Measurements from ENCODE around the gene TRAF5.
"Not testable (repeated sequence)": the region's sequence is repeated elsewhere in the genome, so short reads cannot be mapped to it uniquely, and the experiment has no call there.

TRAF5 gene

GRCh38 chr1:211378844-211379243 is 52.2 kb downstream of the TRAF5 start:
- peak; percentile 30 to 71 (median 58) for DNase-seq

- no peak for DNase-seq
Observed at GRCh38 chr1:211379446-211379845, 52.8 kb downstream of the TRAF5 start.

GRCh38 chr1:211381481-211382181 is 55.0 kb downstream of the TRAF5 start:
- DNase-seq, result no peak

GRCh38 chr1:211382182-211382713 is 55.6 kb downstream of the TRAF5 start:
- DNase-seq, result peak in 1 of 4 experiments; percentile 7

DNA sequence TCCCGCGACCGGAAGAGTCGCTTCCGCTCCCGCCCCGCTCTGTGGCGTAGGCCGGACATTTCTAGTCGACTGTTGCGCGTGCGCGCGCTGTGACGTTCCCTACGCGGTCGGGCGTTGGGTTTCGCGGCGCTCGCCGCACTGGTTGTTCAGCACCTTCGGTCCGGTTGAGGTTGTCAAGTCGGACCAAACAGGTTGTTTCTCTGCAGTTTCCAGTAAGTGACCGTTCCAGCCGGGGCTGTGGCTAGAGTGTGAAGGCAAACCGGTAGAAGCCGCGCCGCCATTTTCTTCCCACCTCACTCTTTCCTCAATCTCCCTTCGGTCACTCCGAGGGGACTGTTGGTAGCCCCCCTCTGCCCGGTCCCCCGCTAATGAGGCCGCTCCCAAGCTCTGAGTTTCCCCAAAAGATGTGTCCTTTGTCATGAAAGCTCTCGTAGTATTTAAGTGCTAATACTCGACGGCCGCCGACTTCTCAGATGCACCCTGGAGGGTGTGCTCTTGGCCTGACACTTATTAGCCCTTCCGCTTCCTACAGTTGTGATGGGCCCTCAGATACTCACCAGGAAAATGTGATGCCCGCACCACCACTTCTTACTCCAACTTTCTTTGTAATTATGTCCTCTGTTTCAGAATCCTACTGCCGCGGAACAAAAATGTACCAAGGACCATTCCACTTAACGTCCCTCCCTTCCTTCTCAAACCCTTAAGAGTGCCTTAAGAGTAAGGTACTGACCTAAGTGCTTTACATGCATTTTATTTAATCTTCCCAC is 56.3 kb downstream of the TRAF5 start:
- DNase-seq, result peak; percentile 95 to 98 (median 96)

DNA sequence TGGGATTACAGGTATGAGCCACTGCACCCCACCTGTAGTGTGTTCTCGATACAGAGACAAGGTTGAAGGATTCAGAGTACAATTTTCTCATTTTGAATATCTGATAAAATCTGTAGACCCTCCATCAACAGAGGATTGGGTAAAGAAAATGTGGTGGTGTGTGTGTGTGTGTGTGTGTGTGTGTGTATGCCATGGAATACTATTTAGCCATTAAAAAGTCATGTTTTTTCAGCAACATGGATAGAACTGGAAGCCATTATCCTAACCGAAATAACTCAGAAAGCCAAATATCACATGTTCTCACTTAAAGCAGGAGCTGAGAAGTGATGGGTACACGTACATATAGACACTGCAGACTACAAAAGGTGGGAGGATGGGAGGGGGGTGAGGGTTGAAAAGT is 57.9 kb downstream of the TRAF5 start:
- DNase-seq, result no peak

- DNase-seq, result no peak
Observed at GRCh38 chr1:211386921-211387320, 60.3 kb downstream of the TRAF5 start.

- DNase-seq, result not testable (repeated sequence)
Observed at GRCh38 chr1:211390829-211391228, 64.2 kb downstream of the TRAF5 start.

DNA sequence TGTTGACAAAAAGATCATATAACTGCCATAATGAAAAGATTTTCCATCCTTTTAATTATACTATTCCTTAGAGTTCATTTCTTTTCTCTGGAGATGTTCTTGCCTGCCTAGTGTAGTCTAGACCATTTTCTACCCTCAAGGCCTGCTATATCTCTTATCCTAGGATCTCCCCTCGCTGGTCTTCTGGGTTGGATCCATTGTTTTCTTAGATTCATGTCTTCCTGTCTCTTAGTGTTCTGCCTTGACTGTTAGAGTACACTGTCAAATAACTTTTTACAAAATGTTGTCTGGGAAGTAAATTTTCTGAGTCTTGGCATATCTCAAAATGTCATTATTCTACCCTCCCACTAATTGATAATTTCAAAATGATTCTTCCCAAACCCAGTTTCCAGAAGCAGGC is 66.6 kb downstream of the TRAF5 start:
- no peak for DNase-seq

DNA sequence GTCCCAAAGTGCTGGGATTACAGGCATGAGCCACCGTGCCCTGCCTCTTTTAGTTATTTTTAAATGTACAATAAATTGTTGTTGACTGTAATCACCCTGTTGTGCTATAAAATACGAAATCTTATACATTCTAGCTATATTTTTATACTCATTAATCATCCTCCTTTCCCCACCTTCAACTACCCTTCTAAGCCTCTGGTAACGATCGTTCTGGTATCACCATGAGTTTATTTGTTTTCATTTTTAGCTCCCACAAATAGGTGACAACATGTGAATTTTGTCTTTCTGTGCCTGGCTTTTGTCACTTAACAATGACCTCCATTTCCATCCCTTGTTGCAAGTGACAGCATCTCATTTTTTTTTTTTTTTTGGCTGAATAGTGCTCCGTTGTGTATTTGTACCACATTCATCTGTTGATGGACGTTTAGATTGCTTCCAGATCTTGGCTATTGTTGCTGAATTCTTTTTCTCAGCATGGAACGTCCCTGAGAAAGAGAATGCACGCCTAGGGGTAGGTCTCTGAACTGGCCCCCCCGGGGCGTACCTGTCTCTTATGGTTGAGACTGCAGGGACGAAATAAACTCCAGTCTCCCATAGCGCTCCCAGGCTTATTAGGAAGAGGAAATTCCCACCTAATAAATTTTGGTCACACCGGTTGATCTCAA is 71.8 kb downstream of the TRAF5 start:
- not testable (repeated sequence) for DNase-seq

GRCh38 chr1:211399851-211400393 is 73.3 kb downstream of the TRAF5 start:
- DNase-seq, result not testable (repeated sequence)

GRCh38 chr1:211401751-211402150 is 75.1 kb downstream of the TRAF5 start:
- DNase-seq, result not testable (repeated sequence)

DNA sequence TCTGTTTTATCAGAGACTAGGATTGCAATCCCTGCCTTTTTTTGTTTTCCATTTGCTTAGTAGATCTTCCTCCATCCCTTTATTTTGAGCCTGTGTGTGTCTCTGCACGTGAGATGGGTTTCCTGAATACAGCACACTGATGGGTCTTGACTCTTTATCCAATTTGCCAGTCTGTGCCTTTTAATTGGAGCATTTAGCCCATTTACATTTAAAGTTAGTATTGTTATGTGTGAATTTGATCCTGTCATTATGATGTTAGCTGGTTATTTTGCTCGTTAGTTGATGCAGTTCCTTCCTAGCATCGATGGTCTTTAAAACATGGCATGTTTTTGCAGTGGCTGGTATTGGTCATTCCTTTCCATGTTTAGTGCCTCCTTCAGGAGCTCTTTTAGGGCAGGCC is 79.5 kb downstream of the TRAF5 start:
- not testable (repeated sequence) for DNase-seq

- not testable (repeated sequence) for DNase-seq
Observed at GRCh38 chr1:211407749-211408148, 81.1 kb downstream of the TRAF5 start.

- peak in 2 of 4 experiments; percentile 3 to 7 for DNase-seq
Observed at GRCh38 chr1:211411639-211412038, 85.0 kb downstream of the TRAF5 start.

- no peak for DNase-seq
Observed at GRCh38 chr1:211415700-211416099, 89.1 kb downstream of the TRAF5 start.

GRCh38 chr1:211416246-211416627 is 89.6 kb downstream of the TRAF5 start:
- peak in 2 of 4 experiments; percentile 14 to 39 for DNase-seq

DNA sequence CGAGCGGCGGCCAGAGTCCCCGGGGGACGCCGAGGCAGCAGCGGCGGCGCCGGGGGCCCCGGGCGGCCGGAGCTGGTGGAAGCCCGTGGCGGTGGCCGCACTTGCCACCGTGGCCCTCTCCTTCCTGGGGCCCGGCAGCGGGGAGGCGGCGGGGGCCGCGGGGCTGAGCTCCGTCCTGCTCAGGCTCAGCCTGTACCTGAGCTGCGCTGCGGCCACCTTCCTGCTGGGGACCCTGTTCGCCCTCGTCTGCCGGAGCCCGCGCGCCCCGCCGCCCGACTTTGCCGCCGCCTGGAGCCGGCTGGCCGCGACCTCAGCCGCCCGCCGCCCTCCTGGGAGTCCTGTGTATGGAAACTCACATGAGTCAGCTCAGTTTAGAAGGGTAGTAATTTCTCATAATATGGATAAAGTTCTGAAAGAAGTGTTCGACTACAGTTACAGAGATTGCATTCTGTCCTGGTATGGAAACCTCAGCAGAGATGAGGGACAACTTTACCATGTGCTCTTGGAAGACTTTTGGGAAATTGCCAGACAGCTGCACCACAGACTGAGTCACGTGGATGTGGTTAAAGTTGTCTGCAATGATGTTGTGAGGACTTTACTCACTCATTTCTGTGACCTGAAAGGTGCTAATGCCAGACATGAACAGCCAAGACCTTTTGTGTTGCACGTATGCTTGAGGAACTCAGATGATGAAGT is 90.1 kb downstream of the TRAF5 start:
- peak in 3 of 4 experiments; percentile 18 to 31 (median 21) for DNase-seq

DNA sequence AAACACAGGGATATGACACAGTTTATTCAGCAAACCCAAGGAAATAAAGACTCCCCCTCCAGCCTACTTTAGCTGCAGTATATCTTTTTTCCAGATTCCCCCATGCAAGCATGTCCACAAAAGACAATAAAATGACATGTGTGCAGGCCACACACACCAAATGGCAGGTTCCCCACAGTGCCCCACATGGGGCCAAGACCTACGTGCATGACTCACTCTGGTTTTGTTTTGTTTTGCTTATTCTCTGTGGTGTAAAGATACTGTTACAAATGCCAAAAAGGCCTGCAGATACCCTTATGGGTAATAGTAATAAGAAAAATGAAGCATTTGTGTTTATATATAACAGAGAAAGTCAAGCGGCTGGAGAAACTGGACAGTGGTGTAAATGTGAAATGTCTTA is 93.8 kb downstream of the TRAF5 start:
- DNase-seq, result no peak

- DNase-seq, result no peak
Observed at GRCh38 chr1:211420845-211421454, 94.3 kb downstream of the TRAF5 start.

- DNase-seq, result no peak
Observed at GRCh38 chr1:211424018-211424417, 97.4 kb downstream of the TRAF5 start.

All from suppressor macrophage (primary cell).